Esophagus mucosa (tissue), 1 donor: Measurements from ENCODE around the gene HCAR2. TPM values are rescaled to one million over a fixed set of nuclear protein-coding genes. Genes with fewer than 3 reads are reported as not detected.
A peak's percentile ranks its signal among the peaks of the same experiment; 100 is the strongest.
"Not testable (repeated sequence)": the region's sequence is repeated elsewhere in the genome, so short reads cannot be mapped to it uniquely, and the experiment has no call there.

Source experiments
- ATAC-seq: fragments of 200-7000 bp; cut with Tn5 transposase; one replicate; pipeline ENCODE4 v1.9.1; 2020
- total RNA-seq: library from RNA; stranded (reverse); gene quantifications from one replicate; pipeline ENCODE4 v1.2.4, GENCODE V29; 2023
- donor health status: DM: yes; HTN: yes; CAD: no.

HCAR2 gene
- total RNA-seq, 1 donor from 2014 or later, result 29.7 TPM

DNA sequence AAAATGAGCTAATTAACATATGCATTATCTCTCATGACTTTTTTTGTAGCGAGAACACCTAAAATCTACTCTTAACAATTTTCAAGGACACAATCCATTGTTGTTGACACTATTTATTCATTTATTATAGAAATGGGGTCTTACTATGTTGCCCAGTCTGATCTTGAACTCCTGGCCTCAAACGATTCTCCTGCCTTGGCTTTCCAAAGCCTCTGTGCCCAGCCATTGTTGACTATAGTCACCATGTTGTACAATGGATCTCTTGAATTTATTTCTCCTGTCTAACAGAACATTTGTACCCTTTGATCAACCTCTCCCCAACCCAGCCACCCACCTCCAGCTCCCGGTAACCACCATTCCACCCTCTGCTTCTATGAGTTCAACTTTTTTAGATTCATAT, 41.2 kb downstream of the HCAR2 start:
- ATAC-seq, result no peak

DNA sequence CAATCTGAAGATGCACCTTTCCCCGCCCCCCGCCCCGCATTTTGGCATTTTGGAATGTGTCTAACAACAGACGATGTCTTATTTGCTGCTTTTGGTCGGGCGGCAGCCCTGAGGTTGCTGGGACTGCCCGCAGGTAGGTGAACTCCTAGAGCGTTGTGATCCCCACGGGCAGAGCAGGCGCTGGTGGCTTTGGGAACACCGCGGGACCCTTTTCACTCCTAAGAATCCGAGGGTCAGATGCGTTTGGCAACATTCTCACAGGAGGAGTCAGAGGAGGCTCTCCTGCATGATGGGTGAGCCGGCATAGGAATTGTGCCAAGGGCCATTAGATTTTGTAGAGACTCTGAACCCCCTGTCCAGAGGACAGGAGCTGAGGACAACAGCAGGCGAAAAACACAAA, 41.9 kb downstream of the HCAR2 start:
- ATAC-seq, result no peak

DNA sequence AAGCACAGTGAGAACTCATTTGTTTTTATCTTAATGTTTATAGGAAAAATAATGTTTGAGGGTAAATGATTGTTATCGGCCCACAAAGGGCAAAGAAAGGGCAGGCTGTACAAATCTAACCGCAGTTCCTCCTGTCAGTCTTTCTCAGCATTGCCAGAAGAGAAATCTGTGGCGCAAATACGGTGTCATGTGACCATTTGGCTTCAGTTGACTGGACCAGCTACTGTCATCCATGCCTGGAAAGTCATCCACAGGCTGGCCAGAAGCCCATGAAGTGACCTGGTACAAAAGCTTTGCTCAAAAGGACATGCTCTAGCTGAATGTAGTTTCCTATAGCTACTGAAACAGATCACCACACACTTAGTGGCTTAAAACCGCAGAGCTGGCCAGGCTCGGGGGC, 43.6 kb downstream of the HCAR2 start:
- no peak for ATAC-seq

DNA sequence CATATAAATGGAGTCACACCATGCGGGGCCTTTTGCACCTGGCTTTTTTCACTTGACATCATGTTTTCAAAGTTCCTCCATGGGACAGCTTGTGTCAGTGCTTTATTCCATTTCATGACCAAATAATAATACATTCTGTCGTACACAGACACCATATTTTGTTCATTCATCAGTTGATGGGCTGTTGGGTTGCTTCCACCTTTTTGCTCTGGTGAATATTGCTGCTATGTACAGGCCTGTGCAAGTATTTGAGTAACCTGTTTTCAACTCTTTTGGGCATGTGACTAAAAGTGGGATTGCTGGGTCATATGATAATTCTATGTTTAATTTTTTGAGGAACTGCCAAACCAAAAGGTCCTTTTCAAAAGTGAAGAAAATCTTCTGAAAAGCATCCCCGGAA, 46.9 kb downstream of the HCAR2 start:
- peak; percentile 58 for ATAC-seq

DNA sequence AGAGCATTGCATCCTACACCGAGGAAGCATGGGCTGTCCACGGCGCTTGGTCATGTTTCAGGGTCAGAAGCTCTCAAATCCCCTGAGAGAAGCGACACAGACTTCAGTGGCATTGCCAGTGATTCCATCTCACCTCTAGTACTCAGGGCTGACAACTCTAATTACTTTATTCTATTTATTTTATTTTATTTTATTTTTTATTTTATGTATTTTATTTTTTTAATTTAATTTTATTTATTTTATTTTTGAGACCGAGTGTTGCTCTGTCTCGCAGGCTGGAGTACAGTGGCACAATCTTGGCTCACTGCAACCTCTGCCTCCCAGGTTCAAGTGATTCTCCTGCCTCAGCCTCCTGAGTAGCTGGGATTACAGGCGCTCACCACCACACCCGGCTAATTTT, 49.9 kb downstream of the HCAR2 start:
- not testable (repeated sequence) for ATAC-seq

DNA sequence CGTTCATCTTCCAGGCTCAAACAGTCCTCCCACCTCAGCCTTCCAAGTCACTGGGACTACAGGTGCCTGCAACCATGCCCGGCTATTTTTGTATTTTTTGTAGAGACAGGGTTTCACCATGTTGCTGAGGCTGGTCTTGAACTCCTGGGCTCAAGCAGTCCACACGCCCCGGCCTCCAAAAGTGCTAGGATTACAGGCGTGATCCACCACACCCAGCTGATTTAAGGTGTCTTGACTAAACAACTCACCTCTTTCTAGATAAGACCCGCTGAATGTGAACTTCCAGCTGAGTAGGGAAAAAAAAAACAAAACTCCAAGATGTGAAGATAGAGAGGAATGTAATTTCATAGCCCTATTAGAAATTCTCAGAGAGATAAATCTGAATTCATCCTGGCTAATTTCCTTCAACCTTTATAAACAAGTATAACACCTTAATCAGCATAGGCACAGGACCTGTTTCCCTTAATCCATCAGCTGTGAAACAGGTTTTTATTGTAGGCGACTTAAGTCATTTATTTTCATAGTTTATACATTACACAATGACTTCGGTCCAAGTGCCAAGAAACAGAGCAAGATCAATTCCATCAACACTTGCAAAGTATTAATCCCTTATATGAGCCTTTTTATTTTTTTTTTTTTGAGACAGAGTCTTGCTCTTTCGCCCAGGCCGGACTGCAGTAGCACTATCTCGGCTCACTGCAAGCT, 51.5 kb downstream of the HCAR2 start:
- ATAC-seq, result peak; percentile 91

Other genes with a start within 250 kb of the HCAR2 start
- 15.5 TPM for gene ZCCHC8, start 202.4 kb downstream of the HCAR2 start, total RNA-seq
- gene RSRC2, start 176.4 kb downstream of the HCAR2 start, total RNA-seq, result 31.7 TPM
- 15.4 TPM for gene KNTC1, start 176.1 kb downstream of the HCAR2 start, total RNA-seq
- gene HCAR3, start 13.5 kb upstream of the HCAR2 start, total RNA-seq, result 9.6 TPM
- 0.08 TPM for gene HCAR1, start 27.5 kb upstream of the HCAR2 start, total RNA-seq
- gene DENR, start 49.5 kb upstream of the HCAR2 start, total RNA-seq, result 39.0 TPM
- gene CCDC62, start 71.2 kb upstream of the HCAR2 start, total RNA-seq, result 0.24 TPM
- 26.4 TPM for gene HIP1R, start 132.1 kb upstream of the HCAR2 start, total RNA-seq
- 51.4 TPM for gene VPS37B, start 192.8 kb upstream of the HCAR2 start, total RNA-seq